Breast epithelium (tissue), 3 donors: ENCODE results near the gene USP2.

Experiments
- POLR2A ChIP-seq: fragments of 450-650 bp; IDR thresholded peaks from one replicate; pipeline ENCODE4 v1.6.1; 2016; ENCODE audit warnings: antibody characterized with exemption, mild to moderate bottlenecking, moderate library complexity
- POLR2AphosphoS5 ChIP-seq, 3 donors: sonication (generic); formaldehyde crosslinking; IDR thresholded peaks; one replicate each; pipeline ENCODE4 v1.6.1; 2017; ENCODE audit warnings: antibody characterized with exemption in 3 of 3
- TF ChIP-seq, protein P1 (sequence below), 3 donors: fragments of 450-650 bp; IDR thresholded peaks; one replicate each; pipeline ENCODE4 v1.5.1; 2016 to 2017; ENCODE audit warnings: antibody characterized with exemption in 3 of 3, mild to moderate bottlenecking in 3 of 3, moderate library complexity in 3 of 3

DNA sequence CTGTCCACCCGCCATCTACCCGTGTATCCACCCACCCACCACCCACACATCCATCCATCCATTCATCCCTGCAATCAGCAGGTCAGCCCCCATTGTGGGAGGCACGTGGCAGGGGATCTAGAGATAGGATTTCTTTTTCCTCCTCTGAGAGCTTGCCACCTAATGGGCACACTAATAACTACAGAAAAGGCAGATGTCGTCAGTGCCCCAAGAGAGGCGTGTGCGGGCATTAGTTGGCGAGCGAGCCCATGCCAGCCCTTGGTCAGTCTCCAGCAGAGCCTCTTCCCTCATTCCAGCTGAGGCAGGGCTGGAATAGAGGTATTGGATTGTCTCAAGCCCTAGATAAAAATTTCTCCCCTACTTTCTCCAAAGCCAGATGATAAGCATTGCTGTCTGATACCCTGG is 9.7 kb downstream of the USP2 start:
- TF ChIP-seq POLR2AphosphoS5 (IDR thresholded peaks at IDR 0.05): no peak
- TF ChIP-seq, protein P1, sequence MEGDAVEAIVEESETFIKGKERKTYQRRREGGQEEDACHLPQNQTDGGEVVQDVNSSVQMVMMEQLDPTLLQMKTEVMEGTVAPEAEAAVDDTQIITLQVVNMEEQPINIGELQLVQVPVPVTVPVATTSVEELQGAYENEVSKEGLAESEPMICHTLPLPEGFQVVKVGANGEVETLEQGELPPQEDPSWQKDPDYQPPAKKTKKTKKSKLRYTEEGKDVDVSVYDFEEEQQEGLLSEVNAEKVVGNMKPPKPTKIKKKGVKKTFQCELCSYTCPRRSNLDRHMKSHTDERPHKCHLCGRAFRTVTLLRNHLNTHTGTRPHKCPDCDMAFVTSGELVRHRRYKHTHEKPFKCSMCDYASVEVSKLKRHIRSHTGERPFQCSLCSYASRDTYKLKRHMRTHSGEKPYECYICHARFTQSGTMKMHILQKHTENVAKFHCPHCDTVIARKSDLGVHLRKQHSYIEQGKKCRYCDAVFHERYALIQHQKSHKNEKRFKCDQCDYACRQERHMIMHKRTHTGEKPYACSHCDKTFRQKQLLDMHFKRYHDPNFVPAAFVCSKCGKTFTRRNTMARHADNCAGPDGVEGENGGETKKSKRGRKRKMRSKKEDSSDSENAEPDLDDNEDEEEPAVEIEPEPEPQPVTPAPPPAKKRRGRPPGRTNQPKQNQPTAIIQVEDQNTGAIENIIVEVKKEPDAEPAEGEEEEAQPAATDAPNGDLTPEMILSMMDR (IDR thresholded peaks at IDR 0.05): peak in 2 of 3 donors; percentile 24 to 32
- no peak for TF ChIP-seq POLR2A
